NCI-H446 treated with DMSO at 0.1 percent for 48 hours (cell line): Measurements from ENCODE around the gene NDUFB4.

Experiments
- DNase-seq: peaks from one replicate; lab custom pipeline; 2025; lab: John Stamatoyannopoulos, UW

The NDUFB4 gene

DNA sequence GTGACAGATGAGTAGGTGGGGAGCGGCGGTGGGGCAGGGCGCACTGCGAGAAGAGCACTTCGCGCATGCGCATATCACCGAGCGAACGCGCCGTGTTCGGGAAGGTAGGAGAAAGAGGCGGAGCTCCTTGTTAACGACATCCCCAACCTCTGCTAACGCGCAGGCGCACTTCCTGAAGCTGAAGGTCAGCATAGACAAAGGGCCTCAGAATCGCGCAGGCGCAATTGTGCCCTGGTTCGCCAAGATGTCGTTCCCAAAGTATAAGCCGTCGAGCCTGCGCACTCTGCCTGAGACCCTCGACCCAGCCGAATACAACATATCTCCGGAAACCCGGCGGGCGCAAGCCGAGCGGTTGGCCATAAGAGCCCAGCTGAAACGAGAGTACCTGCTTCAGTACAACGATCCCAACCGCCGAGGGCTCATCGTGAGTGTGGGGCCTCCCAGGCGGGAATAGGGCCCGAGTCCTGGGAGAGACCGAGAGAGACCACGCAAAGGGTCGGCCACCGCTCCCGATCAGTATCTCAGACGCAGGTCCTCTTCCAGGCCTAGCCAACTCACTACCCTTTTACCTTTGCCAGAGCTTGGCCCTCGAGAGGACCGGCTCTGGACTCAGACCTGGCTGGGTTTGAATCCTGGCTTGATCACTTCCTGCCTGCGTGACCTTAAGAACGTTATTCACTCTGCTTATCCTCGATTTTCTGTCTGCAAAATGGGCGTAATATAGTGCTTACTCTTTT is at the start of gene NDUFB4:
Gene NDUFB4, plus strand, starts transcription at position 221 of the 737 bp plus-strand sequence. Its CDS starts 24 bp downstream, at position 245.
- DNase-seq, result peak; percentile 99

DNA sequence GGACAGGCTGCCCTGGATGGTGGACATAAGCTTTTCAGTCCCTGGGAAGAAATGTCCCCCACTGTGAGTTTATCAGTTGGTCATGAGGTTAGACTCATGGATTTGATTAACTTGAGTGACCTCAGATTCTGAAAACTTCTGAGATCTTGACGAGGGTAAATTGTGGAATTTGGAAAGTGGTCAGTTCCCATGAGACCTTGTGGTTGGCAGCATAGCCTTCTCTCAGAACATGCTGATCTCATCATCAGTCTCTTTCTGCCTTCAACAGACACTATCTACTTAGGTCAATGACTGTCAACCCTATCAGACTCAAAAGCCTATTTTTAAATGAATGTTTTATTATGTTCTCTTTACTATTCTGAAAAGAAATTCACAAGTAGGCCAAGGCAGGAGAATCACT is 45.6 kb upstream of the NDUFB4 start:
- DNase-seq, result no peak

DNA sequence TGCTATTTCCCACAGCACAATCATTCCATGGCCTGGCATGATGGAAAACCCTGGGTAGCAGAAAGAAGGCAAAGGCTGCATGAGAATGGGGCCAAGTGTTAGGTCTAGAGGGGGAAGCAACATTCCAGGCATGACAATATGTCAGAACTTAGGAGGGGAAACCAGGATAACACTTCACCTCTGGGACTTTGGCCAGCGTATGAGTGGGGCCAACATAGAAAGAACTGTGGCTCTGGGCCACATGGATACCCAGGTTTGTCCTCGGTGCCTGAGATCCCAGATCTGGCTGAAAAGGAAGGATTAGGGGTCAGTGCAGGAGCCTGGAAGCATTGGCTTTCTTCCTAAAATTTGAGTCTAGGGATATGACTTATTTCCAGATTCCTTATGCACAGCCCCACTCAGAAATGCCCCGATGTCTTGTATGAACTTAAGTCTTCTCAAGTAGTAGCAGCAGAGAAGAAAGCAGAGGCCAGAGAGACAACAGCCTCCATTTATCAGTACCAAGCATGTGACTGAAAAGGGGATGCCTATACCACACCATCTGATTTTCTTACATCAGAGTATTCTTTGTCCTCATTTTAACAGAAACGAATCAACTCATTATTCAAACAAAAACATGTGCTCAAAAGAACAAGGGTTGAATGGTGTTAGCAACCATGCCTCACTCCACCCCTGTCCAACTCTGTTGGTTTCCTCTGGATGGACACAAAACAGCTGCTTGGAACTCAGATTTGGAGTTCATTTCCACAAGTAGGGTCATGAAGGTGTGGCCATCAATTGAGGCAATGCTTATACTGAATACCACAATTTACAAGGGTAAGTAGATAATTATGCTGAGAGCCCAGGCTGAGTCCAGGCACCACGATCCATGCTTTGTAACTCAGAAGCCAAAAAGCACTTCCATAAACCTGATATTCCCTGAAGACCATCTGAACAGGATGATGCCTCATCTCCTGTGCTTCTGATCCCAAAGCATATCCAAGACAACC is 43.7 kb upstream of the NDUFB4 start:
- no peak for DNase-seq

DNA sequence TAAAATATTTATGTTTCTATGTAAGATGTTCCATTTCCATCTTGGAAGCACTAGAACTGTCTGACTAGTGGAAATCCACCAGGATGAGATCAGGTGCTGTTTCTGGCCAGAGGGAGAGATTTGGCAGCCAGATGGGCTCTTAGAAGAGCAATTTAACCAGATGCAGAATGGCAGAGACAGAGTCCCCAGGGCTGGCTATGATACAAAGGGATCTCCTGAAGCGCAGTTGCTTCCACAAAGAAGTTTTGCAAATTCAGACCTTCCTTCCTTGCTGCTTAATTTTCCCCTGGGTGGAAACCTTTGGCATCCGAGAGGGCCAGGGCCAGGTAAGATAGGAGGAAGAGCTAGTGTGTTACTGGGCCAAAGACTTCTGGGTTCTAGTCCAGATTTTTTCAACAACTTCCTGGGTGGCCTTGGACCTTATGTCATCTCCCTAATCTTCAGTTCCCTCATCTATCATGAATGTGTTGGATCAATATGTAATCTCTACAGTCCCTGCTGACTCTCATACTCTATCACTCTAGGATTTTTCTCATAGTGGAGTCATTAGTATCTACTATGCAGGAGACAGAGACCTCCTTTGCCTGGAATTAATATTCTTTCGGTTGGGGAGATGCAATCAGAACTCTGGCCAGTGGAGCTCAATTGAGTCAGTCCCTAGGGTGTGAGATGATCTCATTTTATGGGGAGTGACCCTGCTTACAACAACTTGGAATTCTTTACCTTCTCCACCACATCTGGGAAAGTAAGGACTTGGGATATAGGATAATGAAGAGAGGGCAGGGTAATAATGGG is 41.1 kb upstream of the NDUFB4 start:
- peak; percentile 51 for DNase-seq

DNA sequence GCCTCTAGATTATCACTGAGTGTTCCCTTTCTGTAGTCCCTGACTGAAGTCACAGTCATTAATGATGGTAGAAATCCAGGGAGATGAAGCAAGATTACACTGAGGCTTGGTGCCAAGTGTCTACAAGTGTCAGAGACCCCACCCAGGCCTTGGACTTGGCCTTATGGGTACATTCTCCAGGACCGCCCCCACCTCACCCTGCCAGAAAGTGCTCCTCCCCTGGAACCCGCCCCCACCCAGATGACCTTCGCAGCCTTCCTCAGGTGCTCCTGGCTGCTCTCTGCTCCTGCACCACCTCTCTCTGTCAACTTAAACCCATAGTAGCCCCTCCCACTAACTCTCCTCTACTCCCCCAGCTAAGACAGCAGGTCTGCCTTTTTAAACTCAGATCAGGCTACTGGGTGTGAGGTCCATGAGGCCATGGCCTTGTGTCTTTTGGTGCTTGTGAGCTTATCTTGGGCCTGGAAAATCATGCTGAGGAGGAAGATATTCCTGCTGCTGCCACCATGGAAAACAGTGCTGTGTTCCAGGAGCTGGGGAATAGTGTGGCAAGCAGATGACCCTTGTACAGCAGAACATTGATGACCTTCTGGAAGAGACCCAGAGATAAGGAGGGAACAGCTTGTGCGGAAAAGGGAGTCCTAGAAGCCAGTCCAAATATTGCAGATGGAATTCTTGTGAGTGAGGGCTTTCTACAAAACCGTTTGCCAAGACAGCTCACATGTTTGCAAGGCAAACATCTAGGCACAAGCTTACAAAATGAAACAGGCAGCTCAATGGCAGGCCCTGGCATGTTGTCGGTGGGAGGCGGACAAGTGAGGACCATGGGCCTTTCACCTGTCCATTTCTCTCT is 40.3 kb upstream of the NDUFB4 start:
- peak; percentile 51 for DNase-seq

DNA sequence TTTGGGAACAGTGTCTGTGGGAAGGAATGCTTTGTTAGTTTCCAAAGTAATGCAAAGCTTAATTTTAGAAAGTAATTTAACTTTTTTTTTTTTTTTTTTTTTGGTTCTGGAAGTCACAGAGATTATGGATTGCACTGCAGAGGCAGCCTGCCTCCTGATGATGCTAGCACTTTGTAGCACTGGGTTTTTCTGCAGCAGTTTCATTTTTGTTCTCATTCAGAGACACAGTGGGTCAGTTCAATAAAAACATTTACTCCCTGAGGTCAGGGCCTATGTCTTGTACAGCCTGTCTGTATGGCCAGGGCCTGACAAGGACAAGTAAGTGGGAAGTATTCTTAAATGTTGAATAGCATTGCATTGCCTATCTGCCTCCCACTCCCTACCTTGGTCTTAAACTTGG is 39.0 kb upstream of the NDUFB4 start:
- DNase-seq, result no peak

DNA sequence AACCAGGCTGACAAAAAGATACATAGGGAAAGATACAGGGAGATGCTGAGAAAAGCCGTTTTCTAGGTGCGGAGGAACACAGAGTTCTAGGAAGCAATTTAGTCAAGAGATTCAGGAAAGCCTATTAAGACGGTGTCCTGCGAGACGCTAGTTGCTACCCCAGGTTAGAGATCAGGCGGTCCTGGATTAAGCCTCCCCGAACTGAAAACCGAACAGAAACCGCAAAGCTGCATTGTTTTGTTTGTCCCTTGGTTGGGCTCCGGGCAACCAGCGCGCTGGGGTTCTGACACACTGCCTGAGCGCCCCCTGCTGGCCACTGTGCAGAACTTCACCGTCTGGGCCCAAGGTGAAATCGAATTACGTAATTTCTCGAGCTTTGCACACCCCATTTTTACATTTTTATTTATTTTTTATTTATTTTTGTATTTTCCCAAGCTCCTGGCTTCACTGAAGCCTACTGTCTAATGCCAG is 37.3 kb upstream of the NDUFB4 start:
- peak; percentile 73 for DNase-seq

DNA sequence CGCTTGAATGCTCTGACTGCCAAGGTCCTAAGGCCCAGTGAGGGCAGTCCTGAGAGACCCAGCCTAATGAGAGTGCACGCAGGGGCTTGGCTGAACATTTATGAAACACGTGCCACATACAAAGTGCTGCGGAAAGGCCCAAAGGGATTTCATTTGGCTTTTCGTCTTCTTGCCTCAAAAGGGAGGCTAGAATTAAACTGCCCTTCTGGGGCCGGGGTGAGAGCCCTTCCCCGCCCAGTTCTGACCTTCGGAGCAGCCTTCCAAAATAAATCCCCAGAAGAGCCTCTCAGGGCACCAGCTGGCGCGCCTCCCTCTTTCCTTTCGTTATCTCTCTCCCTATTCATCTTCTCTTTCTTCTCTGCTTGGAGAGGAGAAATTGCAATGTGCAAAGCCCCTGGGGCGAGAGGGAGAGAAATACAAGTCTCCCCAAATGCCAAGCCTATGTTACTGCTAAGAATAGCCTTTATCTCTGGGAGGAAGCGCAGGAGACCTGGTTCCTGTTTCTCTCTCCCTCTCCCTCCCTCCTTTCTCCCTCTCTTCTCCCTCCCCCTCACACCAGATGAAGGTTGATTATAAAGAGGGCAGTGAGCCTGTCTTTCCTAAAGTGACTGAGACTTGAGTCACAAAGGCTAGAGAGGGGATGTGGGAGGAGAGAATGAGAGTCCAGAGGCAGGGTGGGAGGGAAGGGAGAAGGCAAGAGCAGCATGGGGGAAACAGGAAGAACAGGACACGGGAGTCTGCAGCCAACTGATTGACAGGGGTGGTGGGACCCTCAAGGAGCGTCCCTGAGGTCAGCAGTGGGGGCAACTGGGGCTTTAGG is 36.7 kb upstream of the NDUFB4 start:
- no peak for DNase-seq

DNA sequence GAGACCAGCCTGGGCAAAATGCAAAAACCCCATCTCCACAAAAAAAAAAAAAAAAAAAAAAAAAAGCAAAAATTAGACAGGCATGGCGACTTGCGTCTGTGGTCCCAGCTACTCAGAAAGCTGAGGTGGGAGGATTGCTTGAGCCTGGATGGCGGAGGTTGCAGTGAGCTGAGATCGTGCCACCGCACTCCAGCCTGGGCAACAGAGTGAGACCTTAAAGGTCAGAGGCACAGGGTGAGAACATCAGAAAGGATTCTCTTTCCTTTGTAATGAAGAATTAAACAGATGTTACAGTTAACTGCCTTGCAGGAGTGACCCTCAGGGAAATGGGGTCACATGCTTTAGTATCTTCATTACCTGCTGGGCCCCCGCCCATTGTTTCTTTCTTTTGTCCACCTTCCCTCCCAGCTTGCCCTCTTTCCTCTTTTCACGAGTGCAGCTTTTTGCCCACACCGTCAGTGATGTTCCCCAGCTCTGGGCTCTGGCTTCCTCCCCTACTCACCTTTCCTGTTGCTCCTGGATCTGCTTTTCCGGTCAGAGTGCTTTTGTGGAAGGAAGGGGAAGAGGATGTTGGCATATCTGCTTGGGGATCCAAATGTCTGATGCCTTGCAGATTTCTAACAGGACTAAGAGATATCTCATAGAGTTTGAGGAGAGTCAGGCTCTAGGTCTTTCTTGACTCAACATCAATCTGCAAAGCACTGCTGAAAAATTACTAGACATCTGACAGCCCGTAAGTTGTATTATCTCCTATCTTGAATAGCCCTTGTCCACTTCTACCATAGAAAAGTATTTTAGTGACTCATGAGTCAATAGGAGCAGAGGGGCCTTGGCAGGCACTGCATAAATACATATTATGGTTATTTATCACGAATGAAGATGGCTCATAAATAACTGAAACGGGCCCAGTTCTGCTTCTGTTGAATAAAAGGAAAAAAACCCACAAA is 35.6 kb upstream of the NDUFB4 start:
- DNase-seq, result peak; percentile 25

DNA sequence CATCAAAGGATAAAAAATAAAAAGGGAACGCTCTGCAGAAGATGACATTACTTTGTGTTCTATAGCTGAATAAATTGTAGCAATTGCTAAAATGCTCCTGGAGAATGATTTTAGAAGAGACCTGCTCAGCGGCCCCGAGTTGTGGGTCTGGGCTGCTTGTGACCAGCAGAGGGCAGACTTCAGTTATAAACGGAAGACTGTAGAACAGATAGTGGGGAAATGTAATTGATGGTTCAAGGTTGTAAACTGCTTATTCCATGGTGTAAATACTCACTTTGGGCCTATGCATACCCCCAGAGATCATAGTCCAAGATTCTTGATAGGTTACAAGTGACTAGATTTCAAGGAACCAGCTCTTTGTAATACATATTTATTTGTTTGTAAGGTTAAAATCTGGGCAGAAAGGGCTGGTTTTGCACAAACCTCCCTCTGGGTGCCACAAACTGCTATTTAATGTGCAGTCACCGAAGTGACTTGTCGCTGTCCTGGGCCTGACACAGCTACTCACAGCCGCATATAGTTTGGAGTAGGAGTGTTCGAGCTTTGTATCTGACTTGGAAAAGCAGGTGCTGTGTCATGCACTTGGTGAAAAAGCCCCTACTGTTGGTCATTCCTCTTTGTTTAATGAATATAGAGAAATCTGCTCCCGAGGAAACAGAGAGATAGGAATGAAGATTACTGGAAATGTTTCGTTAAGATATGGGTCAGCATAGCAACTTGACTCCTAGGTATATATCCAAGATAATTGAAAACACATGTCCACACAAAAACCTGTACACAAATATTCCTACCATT is 34.7 kb upstream of the NDUFB4 start:
- DNase-seq, result peak; percentile 55

DNA sequence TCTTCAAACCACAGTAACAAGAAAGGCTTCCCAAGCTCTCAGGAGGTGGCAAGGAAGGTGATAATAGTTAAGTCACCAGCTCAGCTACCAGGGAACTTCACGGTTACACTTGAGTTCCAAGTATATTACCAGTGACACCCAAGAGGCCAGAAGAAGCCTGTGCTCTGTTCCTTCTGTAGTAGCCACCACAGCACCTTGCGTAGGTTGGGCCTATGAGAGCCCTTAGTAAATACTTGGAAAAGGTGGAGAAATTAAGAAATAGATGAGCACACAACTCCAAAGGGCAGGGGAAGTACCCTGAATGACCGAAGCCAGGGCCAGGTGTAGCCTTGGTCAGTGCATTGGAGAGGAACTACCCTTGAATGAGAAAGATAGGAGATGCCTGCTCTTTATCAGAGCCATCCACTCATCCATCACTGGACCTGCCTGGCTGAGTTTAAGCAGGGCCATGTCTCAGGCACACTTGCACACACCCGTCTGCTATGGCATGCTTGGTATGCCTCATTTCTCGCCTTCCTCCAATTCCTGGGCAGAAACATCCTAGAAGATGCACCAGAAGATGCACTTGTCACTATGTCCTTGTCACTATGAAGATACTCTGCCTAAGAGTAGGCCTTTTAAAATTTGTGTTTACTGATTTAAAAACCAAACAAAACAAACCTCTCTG is 32.6 kb upstream of the NDUFB4 start:
- no peak for DNase-seq

DNA sequence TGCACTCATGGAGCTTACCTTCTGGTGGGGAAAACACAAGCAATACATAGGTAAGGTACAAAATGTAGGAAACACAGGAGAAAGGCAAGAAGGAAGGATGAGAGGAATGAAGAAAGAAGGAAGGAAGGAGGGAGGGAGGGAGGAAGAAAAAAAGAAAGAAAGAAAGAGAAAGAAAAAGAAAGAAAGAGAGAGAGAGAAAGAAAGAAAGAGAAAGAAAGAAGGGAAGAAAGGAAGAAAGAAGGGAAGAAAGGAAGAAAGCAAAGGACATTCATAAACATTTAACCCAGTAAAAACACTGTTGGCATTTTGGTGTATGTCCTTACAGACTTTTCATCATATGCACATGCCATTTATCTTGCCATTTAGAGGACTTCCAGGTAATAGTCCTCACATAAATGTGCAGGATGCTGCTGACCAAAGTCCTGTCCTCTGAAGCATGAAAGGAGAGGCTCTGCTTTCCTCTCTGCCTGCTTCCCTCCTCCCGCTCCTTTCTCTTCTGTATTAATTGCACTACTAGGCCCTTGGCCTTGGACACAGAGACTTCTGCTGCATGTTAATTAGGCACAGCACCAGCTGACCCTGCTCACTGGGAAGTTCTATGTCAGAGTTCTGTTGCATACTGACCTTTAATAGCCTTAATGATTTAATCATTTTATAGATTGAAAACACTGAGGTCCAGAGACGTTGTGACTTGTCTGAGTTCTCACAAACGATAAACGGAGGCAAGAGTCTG is 29.7 kb upstream of the NDUFB4 start:
- DNase-seq, result no peak

DNA sequence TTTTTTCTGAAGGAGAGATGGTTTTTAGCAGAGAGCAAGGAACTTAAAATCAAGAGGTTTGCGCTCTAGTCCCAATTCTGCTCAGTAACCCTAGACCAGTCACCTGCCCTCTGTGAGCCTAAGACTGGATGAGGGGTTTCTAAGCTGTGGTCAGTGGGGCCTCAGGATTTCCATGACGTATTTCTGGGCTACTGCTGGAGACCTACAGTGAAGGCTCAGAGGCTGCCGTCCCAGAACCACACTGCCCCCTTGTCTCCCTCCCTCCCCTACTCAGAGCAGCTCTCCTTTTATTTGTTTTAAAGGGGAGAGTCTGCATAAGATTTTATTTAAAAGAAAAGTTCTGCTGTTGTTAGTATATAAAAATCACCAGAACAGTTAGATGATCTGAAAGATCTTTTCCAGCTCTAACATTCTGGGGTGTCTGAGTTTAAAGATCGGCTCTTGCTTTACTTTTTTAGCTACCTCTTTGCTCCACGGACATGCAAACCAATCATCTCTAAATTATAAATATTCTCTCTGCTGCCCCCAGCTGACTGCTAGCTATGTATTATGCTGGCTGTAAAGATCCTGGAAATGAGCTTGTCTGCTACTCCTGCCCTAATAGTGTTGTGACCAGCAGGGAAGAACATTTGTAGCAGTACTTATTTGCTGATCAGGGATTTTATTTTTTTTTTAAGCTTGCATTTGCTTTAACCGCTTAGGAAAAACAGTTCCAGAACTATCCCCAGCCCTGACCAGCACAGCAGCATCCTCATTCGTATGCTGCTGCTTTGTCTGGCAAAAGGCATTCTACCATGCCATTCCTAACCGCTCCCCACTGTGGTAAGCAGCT is 28.6 kb upstream of the NDUFB4 start:
- DNase-seq, result peak; percentile 67

DNA sequence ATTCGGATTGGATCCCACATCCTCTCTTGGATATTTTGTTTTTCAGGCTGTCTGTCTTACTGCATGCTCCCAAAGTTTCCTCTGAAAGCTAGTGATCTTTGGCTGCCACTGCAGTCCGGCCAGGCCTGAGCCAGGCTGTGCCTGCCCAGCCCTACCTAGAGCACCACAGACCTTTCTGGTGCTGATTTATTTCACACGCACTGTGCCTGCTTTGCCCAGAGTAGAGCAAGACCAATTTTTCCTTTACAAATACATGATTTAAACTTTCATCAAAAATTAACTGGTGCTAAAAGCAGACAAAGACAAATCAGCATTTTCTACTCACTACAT is 28.0 kb upstream of the NDUFB4 start:
- no peak for DNase-seq

DNA sequence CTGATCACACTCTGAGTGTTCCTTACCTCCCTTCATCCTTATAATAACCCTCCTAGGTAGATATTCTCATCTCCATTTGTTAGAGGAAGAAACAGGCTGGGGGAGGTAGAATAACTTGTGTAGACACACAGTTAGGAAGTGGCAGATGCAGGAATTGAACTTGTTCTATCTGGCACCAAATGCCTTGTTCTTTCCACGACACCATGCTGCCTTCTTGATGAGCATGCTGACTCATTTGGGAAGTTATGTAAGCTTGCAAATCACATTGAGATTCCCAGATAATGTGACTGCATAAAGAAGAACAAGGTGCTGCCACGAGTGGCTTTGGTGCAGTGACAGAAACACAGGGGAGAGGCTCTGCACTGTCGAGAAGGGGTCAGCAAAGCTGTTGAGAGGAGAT is 27.5 kb upstream of the NDUFB4 start:
- DNase-seq, result no peak
